ENCODE results near the gene EML4. TPM values are rescaled to one million over a fixed set of nuclear protein-coding genes. Genes with fewer than 3 reads are reported as not detected.

The EML4 gene
- total and polyA plus RNA-seq, 9 donors, result 26.0 to 36.9 (median 29.0) TPM

- H3K36me3 ChIP-seq (ENCODE audit: control insufficient read depth, insufficient read depth, low read length), result no peaks in the 10 kb centered on the region
- DNase-seq, result no peak
- WGBS (ENCODE audit: insufficient coverage), result 100% methylated on average over 2 of the region's 4 CpGs
- no peaks in the 10 kb centered on the region for H3K4me1 ChIP-seq (ENCODE audit: control insufficient read depth, insufficient read depth, low read length)
- H3K4me3 ChIP-seq (ENCODE audit: low read length), result no peak overlapping the region
- no peaks in the 10 kb centered on the region for H3K9me3 ChIP-seq (replicated peaks; ENCODE audit: control insufficient read depth, low read depth, low read length)
- no peaks in the 10 kb centered on the region for H3K27me3 ChIP-seq (ENCODE audit: control insufficient read depth, insufficient read depth, low read length)
- H3K27ac ChIP-seq (ENCODE audit: low read length), result no peak overlapping the region
Observed at GRCh38 chr2:42203792-42204191, 34.6 kb downstream of the EML4 start.

GRCh38 chr2:42205337-42205736 lies 36.2 kb downstream of the EML4 start:
- no peak for DNase-seq
- H3K36me3 ChIP-seq (ENCODE audit: control insufficient read depth, insufficient read depth, low read length), result no peaks in the 10 kb centered on the region

GRCh38 chr2:42207826-42208225 lies 38.7 kb downstream of the EML4 start:
- H3K9me3 ChIP-seq (replicated peaks; ENCODE audit: control insufficient read depth, low read depth, low read length), result no peaks in the 10 kb centered on the region

More at GRCh38 chr2:42205337-42205736, 36.2 kb downstream of the EML4 start:
- Histone ChIP-seq H3K9me3 (replicated peaks; ENCODE audit: control insufficient read depth, low read depth, low read length) (no peaks in the 10 kb centered on the region), H3K4me1 (ENCODE audit: control insufficient read depth, insufficient read depth, low read length) (no peaks in the 10 kb centered on the region), H3K4me3 (ENCODE audit: low read length) (no peak overlapping the region), H3K27ac (ENCODE audit: low read length) (no peak overlapping the region), H3K27me3 (ENCODE audit: control insufficient read depth, insufficient read depth, low read length) (no peaks in the 10 kb centered on the region)

DNA sequence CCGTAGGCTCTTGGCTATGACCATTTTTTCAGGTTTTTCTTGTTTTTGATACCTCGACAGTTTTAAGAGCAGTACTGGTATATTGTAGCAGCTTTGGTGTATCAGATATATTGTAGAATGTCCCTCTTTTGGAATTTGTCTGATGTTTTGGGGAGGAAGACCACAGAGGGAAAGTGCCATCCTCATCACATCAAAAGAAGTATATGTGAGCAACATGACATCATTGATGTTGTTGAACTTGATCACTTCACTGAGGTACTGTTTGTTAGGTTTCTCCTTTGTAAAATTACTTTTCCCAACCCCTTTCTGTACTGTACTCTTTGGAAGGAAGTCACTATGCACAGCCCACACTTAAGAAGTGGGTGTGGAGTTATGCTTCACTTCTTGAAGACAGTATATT lies 41.0 kb downstream of the EML4 start:
- Histone ChIP-seq H3K4me1 (ENCODE audit: control insufficient read depth, insufficient read depth, low read length) (no peaks in the 10 kb centered on the region), H3K36me3 (ENCODE audit: control insufficient read depth, insufficient read depth, low read length) (no peaks in the 10 kb centered on the region), H3K27me3 (ENCODE audit: control insufficient read depth, insufficient read depth, low read length) (no peaks in the 10 kb centered on the region), H3K4me3 (ENCODE audit: low read length) (no peak overlapping the region), H3K9me3 (replicated peaks; ENCODE audit: control insufficient read depth, low read depth, low read length) (no peaks in the 10 kb centered on the region), H3K27ac (ENCODE audit: low read length) (no peak overlapping the region)
- no CpG with 5 or more reads among the region's 2 CpGs for WGBS (ENCODE audit: insufficient coverage)
- no peak for DNase-seq

More at GRCh38 chr2:42207826-42208225, 38.7 kb downstream of the EML4 start:
- no peaks in the 10 kb centered on the region for H3K27me3 ChIP-seq (ENCODE audit: control insufficient read depth, insufficient read depth, low read length)
- H3K36me3 ChIP-seq (ENCODE audit: control insufficient read depth, insufficient read depth, low read length), result no peaks in the 10 kb centered on the region
- DNase-seq, result no peak
- no peak overlapping the region for H3K27ac ChIP-seq (ENCODE audit: low read length)
- no CpG with 5 or more reads among the region's 5 CpGs for WGBS (ENCODE audit: insufficient coverage)
- no peaks in the 10 kb centered on the region for H3K4me1 ChIP-seq (ENCODE audit: control insufficient read depth, insufficient read depth, low read length)
- no peak overlapping the region for H3K4me3 ChIP-seq (ENCODE audit: low read length)

DNA sequence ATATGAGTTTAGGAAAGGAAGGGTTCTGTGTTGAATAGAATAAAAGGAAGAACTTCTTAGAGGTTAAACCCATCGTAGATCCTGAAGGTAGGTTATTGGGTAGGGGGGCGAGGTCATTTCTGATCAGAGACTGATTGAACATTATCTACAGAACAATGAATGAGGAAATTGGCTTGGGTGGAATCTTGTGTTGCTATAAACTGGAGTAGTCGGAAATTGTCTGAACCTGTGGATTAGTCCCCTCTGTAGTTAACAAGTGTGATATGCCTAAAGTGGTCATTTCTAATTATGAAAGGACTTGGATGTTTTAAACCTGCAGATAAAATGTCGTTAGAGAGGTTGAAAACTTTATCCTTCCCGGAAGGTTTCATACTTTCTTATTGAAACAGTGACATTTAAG lies 42.1 kb downstream of the EML4 start:
- no peak for DNase-seq
- H3K4me3 ChIP-seq (ENCODE audit: low read length), result no peak overlapping the region
- H3K36me3 ChIP-seq (ENCODE audit: control insufficient read depth, insufficient read depth, low read length), result no peaks in the 10 kb centered on the region
- no peaks in the 10 kb centered on the region for H3K4me1 ChIP-seq (ENCODE audit: control insufficient read depth, insufficient read depth, low read length)
- H3K9me3 ChIP-seq (replicated peaks; ENCODE audit: control insufficient read depth, low read depth, low read length), result no peaks in the 10 kb centered on the region
- no peaks in the 10 kb centered on the region for H3K27me3 ChIP-seq (ENCODE audit: control insufficient read depth, insufficient read depth, low read length)
- WGBS (ENCODE audit: insufficient coverage), result 100% methylated on average over 2 of the region's 5 CpGs
- no peak overlapping the region for H3K27ac ChIP-seq (ENCODE audit: low read length)

GRCh38 chr2:42214669-42215068 lies 45.5 kb downstream of the EML4 start:
- WGBS (ENCODE audit: insufficient coverage), result 100% methylated on average over 2 of the region's 4 CpGs
- Histone ChIP-seq H3K27ac (ENCODE audit: low read length) (no peak overlapping the region), H3K9me3 (replicated peaks; ENCODE audit: control insufficient read depth, low read depth, low read length) (no peaks in the 10 kb centered on the region), H3K4me1 (ENCODE audit: control insufficient read depth, insufficient read depth, low read length) (no peaks in the 10 kb centered on the region), H3K4me3 (ENCODE audit: low read length) (no peak overlapping the region), H3K36me3 (ENCODE audit: control insufficient read depth, insufficient read depth, low read length) (no peaks in the 10 kb centered on the region), H3K27me3 (ENCODE audit: control insufficient read depth, insufficient read depth, low read length) (no peaks in the 10 kb centered on the region)
- DNase-seq, result no peak

DNA sequence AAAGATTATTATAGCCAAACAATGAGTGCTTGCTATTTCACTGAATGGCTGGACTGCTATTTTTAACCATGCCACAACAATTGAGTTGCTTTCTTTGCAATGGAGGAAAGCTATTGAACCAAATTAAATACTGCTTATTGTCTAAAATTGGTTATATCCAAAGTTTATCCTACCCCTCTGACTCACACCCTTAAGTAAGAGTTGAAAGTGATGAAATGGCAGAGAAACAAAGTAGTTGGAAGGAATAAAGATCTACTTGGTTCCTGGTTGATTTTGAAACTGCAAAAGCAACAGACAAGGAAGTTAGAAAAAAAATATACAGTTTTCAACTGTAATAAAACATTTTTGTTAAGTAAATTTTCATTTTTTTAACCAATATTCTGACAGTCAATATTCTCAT lies 47.5 kb downstream of the EML4 start:
- H3K27ac ChIP-seq (ENCODE audit: low read length), result no peak overlapping the region
- H3K27me3 ChIP-seq (ENCODE audit: control insufficient read depth, insufficient read depth, low read length), result no peaks in the 10 kb centered on the region
- no peak overlapping the region for H3K4me3 ChIP-seq (ENCODE audit: low read length)
- H3K9me3 ChIP-seq (replicated peaks; ENCODE audit: control insufficient read depth, low read depth, low read length), result no peaks in the 10 kb centered on the region
- no peaks in the 10 kb centered on the region for H3K4me1 ChIP-seq (ENCODE audit: control insufficient read depth, insufficient read depth, low read length)
- H3K36me3 ChIP-seq (ENCODE audit: control insufficient read depth, insufficient read depth, low read length), result peaks cover 2% of the 10 kb centered on the region
- DNase-seq, result no peak

DNA sequence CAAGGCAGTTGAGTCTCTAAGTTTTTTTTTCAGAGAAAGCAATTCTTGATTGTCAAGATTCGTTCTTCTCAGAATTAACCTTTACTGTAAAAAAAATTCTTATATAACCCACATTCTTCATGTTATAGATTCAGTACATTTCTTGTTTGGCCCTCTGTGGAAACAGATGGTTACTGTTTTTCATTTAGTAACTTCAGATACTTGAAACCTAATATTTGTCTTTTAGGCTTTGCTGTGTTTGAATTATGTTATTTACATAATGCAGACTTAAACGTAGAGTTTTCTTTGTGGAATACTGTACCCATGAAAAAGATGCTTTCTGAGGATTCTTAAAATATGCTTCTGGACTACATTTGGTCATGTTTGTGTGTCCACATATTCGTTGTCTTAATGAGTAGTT lies 48.2 kb downstream of the EML4 start:
- no CpG with 5 or more reads among the region's 3 CpGs for WGBS (ENCODE audit: insufficient coverage)

DNA sequence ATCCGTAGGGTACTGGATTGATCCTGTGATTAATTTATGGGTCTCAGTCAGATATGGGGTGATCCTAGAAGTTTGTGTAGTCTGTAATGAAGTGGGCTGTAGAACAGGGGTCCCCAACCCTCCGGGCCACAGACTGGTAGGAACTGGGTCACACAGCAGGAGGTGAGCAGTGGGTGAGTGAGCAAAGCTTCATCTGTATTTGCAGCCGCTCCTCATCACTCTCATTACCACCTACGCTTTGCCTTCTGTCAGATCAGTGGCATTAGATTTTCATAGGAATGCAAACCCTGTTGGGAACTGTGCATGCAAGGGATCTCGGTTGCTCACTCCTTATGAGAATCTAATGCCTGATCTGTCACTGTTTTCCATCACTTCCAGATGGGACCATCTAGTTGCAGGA lies 48.8 kb downstream of the EML4 start:
- Histone ChIP-seq H3K36me3 (ENCODE audit: control insufficient read depth, insufficient read depth, low read length) (peaks cover 2% of the 10 kb centered on the region), H3K9me3 (replicated peaks; ENCODE audit: control insufficient read depth, low read depth, low read length) (no peaks in the 10 kb centered on the region), H3K4me3 (ENCODE audit: low read length) (no peak overlapping the region), H3K27me3 (ENCODE audit: control insufficient read depth, insufficient read depth, low read length) (no peaks in the 10 kb centered on the region), H3K4me1 (ENCODE audit: control insufficient read depth, insufficient read depth, low read length) (no peaks in the 10 kb centered on the region), H3K27ac (ENCODE audit: low read length) (no peak overlapping the region)
- DNase-seq, result no peak
- 94% methylated on average over 3 of the region's 5 CpGs for WGBS (ENCODE audit: insufficient coverage)

More for the DNA sequence above, 48.2 kb downstream of the EML4 start:
- Histone ChIP-seq H3K4me3 (ENCODE audit: low read length) (no peak overlapping the region), H3K36me3 (ENCODE audit: control insufficient read depth, insufficient read depth, low read length) (peaks cover 2% of the 10 kb centered on the region), H3K4me1 (ENCODE audit: control insufficient read depth, insufficient read depth, low read length) (no peaks in the 10 kb centered on the region), H3K9me3 (replicated peaks; ENCODE audit: control insufficient read depth, low read depth, low read length) (no peaks in the 10 kb centered on the region), H3K27ac (ENCODE audit: low read length) (no peak overlapping the region), H3K27me3 (ENCODE audit: control insufficient read depth, insufficient read depth, low read length) (no peaks in the 10 kb centered on the region)
- DNase-seq, result no peak

GRCh38 chr2:42218712-42219111 lies 49.6 kb downstream of the EML4 start:
- Histone ChIP-seq H3K27ac (ENCODE audit: low read length) (no peak overlapping the region), H3K27me3 (ENCODE audit: control insufficient read depth, insufficient read depth, low read length) (no peaks in the 10 kb centered on the region), H3K36me3 (ENCODE audit: control insufficient read depth, insufficient read depth, low read length) (peaks cover 2% of the 10 kb centered on the region), H3K4me3 (ENCODE audit: low read length) (no peak overlapping the region), H3K4me1 (ENCODE audit: control insufficient read depth, insufficient read depth, low read length) (no peaks in the 10 kb centered on the region), H3K9me3 (replicated peaks; ENCODE audit: control insufficient read depth, low read depth, low read length) (no peaks in the 10 kb centered on the region)
- no CpG with 5 or more reads among the region's 3 CpGs for WGBS (ENCODE audit: insufficient coverage)
- no peak for DNase-seq

DNA sequence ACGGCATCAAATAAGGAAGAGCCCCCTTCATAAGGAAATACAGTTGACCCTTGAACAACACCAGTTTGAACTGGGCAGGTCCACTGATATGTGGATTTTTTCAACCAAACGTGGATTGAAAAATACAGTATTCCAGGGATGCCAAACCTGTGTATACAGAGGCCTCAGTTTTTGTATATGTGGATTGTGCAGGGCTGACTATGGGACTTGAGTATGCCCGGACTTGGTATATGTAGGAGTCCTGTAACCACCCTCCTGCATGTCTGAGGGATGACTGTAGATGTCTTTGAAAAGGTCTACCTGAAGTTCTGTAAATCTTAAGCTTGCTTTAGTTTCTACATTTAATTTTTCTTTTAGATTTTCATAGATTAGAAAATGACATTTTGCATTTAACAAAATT lies 50.0 kb downstream of the EML4 start:
- Histone ChIP-seq H3K9me3 (replicated peaks; ENCODE audit: control insufficient read depth, low read depth, low read length) (no peaks in the 10 kb centered on the region), H3K4me1 (ENCODE audit: control insufficient read depth, insufficient read depth, low read length) (no peaks in the 10 kb centered on the region)
- 90% methylated on average over 1 of the region's 3 CpGs for WGBS (ENCODE audit: insufficient coverage)

More for the DNA sequence above, 50.0 kb downstream of the EML4 start:
- no peaks in the 10 kb centered on the region for H3K27me3 ChIP-seq (ENCODE audit: control insufficient read depth, insufficient read depth, low read length)
- H3K36me3 ChIP-seq (ENCODE audit: control insufficient read depth, insufficient read depth, low read length), result peaks cover 2% of the 10 kb centered on the region
- no peak for DNase-seq
- no peak overlapping the region for H3K27ac ChIP-seq (ENCODE audit: low read length)
- H3K4me3 ChIP-seq (ENCODE audit: low read length), result no peak overlapping the region

All from muscle of leg (tissue), 11 donors.